Sigmoid colon (tissue), 7 donors: ENCODE data around the gene PIKFYVE. TPM values are rescaled to one million over a fixed set of nuclear protein-coding genes. Genes with fewer than 3 reads are reported as not detected.
A peak's percentile ranks its signal among the peaks of the same experiment; 100 is the strongest.

Experiments
- DNase-seq: peaks from one replicate; pipeline ENCODE4 v3.0.0-alpha.2; 2019
- H3K27ac ChIP-seq, 4 donors: fragments of 200-600 bp; sonication (generic); one replicate each; pipeline ENCODE4 v1.5.1; 2016 to 2019; ENCODE audit warnings: mild to moderate bottlenecking in 1 of 4
- H3K27me3 ChIP-seq, 3 donors: fragments of 200-600 bp; sonication (generic); one replicate each; pipeline ENCODE4 v1.5.1; 2019; ENCODE audit warnings: mild to moderate bottlenecking in 1 of 3
- H3K36me3 ChIP-seq, 4 donors: fragments of 200-600 bp; sonication (generic); one replicate each; pipeline ENCODE4 v1.5.1; 2016 to 2019
- H3K4me1 ChIP-seq, 4 donors: fragments of 200-600 bp; sonication (generic); one replicate each; pipeline ENCODE4 v1.5.1; 2017 to 2019
- H3K4me3 ChIP-seq, 4 donors: fragments of 200-600 bp; sonication (generic); one replicate each; pipeline ENCODE4 v1.5.1; 2017 to 2019; ENCODE audit warnings: mild to moderate bottlenecking in 2 of 4, moderate library complexity in 1 of 4
- H3K9me3 ChIP-seq, 4 donors: fragments of 200-600 bp in 3 of 4; sonication (generic) in 3 of 4; one replicate each; pipeline versions ENCODE4 v1.5.1 to v1.6.1; 2013 to 2019
- EP300 ChIP-seq, 4 donors: sonication (generic); formaldehyde crosslinking; IDR thresholded peaks; one replicate each; pipeline ENCODE4 v1.6.1; 2017; ENCODE audit warnings: antibody characterized with exemption in 4 of 4
- POLR2A ChIP-seq, 2 donors: fragments of 450-650 bp; IDR thresholded peaks; one replicate each; pipeline ENCODE4 v1.6.1; 2016; ENCODE audit warnings: antibody characterized with exemption in 2 of 2, mild to moderate bottlenecking in 2 of 2, moderate library complexity in 2 of 2
- POLR2AphosphoS5 ChIP-seq, 4 donors: sonication (generic); formaldehyde crosslinking; IDR thresholded peaks; one replicate each; pipeline ENCODE4 v1.6.1; 2017; ENCODE audit warnings: antibody characterized with exemption in 4 of 4
- WGBS, 2 donors: extraction: QIAGEN DNeasy Blood & Tissue Kit; methylation state at CpG; one replicate each; pipeline ENCODE4 v1.1.7; 2013; 5-methylcytosine and 5-hydroxymethylcytosine counted together
- intact Hi-C: fragments of 100-400 bp; cut with DNase I; formaldehyde crosslinking; loops from one replicate; pipeline ENCODE4 v1.15.1; 2023
- polyA plus RNA-seq, 3 donors: library from polyadenylated mRNA; stranded (reverse); fragments of 200-250 nt; gene quantifications; one replicate each; pipeline ENCODE4 v1.2.3, GENCODE V29; 2013
- total RNA-seq, 4 donors: library from RNA; depleted of rRNA; stranded (reverse); fragments of >200 nt; gene quantifications; one replicate each; pipeline ENCODE4 v1.1.0, GENCODE V29; 2016
- TF ChIP-seq, protein P1 (sequence below), 4 experiments: fragments of 450-650 bp in 3 of 4; fragments of 200-600 bp in 1 of 4; IDR thresholded peaks; one replicate each; pipeline ENCODE4 v1.5.1; 2016 to 2019; ENCODE audit warnings: antibody characterized with exemption in 4 of 4, mild to moderate bottlenecking in 3 of 4, moderate library complexity in 2 of 4
- donor health status: healthy with polysubstance abuse.
- donor health status: Bipolar disorder and iron deficiency.
- donor health status: healthy.

PIKFYVE gene
- total and polyA plus RNA-seq, 7 donors = 3.2 to 27.2 (median 22.1) TPM

DNA sequence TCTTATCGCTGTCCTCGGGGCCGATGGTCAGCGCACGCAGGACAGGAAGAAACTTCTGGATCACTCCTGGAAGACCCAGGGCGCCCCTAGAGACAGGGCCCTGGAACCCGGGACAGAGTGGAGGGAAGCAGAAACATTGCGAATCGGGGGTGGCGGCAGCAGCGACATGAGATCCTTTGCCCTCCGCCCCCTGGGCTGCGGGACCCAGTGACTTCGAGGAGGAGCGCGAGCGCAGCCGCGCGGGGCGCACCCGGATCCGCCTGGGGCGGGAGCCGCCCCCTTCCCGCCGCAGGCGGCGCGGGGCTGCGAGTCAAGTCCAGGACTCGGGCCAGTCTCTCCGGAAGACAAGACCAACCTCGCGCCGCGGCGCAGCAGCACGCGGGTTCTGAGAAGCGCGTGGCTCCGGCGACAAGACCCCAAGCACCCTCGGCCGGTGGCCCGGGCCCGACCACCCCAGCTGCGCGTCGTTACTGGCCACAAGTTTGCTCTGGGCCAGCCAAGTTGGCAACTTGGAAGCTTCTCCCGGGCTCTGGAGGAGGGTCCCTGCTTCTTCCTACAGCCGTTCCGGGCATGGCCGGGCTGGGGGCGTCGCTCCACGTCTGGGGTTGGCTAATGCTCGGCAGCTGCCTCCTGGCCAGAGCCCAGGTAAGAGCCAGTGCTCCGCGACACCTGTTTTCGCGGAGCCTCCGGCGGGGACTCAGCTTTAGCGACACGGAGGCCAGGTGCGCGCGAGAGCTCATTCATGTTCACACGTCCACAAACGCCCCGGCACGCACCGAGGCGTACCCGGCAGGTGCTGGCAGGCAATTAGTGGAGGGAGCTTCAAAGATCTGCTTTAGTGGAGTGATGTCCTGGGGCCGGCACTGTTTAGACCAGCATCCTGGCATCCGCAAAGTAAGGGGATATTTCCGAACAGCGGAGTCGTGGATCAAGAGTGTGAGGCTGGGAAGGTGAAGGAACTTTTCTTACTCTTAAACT is 140.7 kb downstream of the PIKFYVE start, which contains the start of gene PTH2R:
Gene PTH2R, plus strand, starts transcription at position 319 of the 978 bp plus-strand sequence. Its CDS starts 252 bp downstream, at position 571.
- intact Hi-C loops = no loop called here
- peak within 1 kb of the TSS in 2 of 4 donors; percentile 14 to 24 for H3K4me3 ChIP-seq
- no peak within 1 kb of the TSS for H3K27ac ChIP-seq
- no peak for DNase-seq
- H3K9me3 ChIP-seq = no peaks in the 10 kb centered on the region
- TF ChIP-seq POLR2A (IDR thresholded peaks at IDR 0.05) = no peak
- TF ChIP-seq, protein P1, sequence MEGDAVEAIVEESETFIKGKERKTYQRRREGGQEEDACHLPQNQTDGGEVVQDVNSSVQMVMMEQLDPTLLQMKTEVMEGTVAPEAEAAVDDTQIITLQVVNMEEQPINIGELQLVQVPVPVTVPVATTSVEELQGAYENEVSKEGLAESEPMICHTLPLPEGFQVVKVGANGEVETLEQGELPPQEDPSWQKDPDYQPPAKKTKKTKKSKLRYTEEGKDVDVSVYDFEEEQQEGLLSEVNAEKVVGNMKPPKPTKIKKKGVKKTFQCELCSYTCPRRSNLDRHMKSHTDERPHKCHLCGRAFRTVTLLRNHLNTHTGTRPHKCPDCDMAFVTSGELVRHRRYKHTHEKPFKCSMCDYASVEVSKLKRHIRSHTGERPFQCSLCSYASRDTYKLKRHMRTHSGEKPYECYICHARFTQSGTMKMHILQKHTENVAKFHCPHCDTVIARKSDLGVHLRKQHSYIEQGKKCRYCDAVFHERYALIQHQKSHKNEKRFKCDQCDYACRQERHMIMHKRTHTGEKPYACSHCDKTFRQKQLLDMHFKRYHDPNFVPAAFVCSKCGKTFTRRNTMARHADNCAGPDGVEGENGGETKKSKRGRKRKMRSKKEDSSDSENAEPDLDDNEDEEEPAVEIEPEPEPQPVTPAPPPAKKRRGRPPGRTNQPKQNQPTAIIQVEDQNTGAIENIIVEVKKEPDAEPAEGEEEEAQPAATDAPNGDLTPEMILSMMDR (IDR thresholded peaks at IDR 0.05) = no peak
- no peak for TF ChIP-seq EP300 (IDR thresholded peaks at IDR 0.05)
- TF ChIP-seq POLR2AphosphoS5 (IDR thresholded peaks at IDR 0.05) = no peak
- 6 to 9% methylated on average over 82 of the region's 82 CpGs for WGBS, 2 donors
- peaks cover 0 to 13% (median 10%) of the 10 kb centered on the region in 4 donors for H3K4me1 ChIP-seq
- peaks cover 10 to 47% (median 26%) of the 10 kb centered on the region in 3 donors for H3K27me3 ChIP-seq
- no peaks in the 10 kb centered on the region for H3K36me3 ChIP-seq

- Histone ChIP-seq H3K36me3 (no peaks in the 10 kb centered on the region), H3K4me1 (peaks cover 0 to 13% (median 10%) of the 10 kb centered on the region in 4 donors), H3K27me3 (peaks cover 10 to 43% (median 26%) of the 10 kb centered on the region in 3 donors), H3K27ac (no peak overlapping the region), H3K4me3 (no peak overlapping the region), H3K9me3 (no peaks in the 10 kb centered on the region)
- 16 to 24% methylated on average over 9 of the region's 9 CpGs for WGBS, 2 donors
- intact Hi-C loops = no loop called here
- TF ChIP-seq EP300 (IDR thresholded peaks at IDR 0.05) (no peak), POLR2AphosphoS5 (IDR thresholded peaks at IDR 0.05) (no peak), POLR2A (IDR thresholded peaks at IDR 0.05) (no peak)
- no peak for DNase-seq
Observed at GRCh38 chr2:208407667-208408066, 141.6 kb downstream of the PIKFYVE start.

Other genes starting within 250 kb of the PIKFYVE start
- gene PLEKHM3, start 240.7 kb upstream of the PIKFYVE start, total RNA-seq = 10 to 100 TPM; 29.1 to 47.9 (median 33.8) TPM
- gene PLEKHM3, start 240.7 kb upstream of the PIKFYVE start, polyA plus RNA-seq = 1 to 10 TPM; 1.2 to 3.7 (median 2.5) TPM
- gene CRYGD, start 141.7 kb upstream of the PIKFYVE start, total RNA-seq = not detected
- gene CRYGD, start 141.7 kb upstream of the PIKFYVE start, polyA plus RNA-seq = not detected
- not detected for gene CRYGC, start 136.4 kb upstream of the PIKFYVE start, total RNA-seq
- not detected for gene CRYGC, start 136.4 kb upstream of the PIKFYVE start, polyA plus RNA-seq
- gene CRYGB, start 120.1 kb upstream of the PIKFYVE start, total RNA-seq = not detected
- not detected for gene CRYGB, start 120.1 kb upstream of the PIKFYVE start, polyA plus RNA-seq
- gene CRYGA, start 102.7 kb upstream of the PIKFYVE start, total RNA-seq = not detected
- gene CRYGA, start 102.7 kb upstream of the PIKFYVE start, polyA plus RNA-seq = not detected
- gene C2orf80, start 76.2 kb upstream of the PIKFYVE start, total RNA-seq = not detected
- not detected for gene C2orf80, start 76.2 kb upstream of the PIKFYVE start, polyA plus RNA-seq
- 10 to 100 TPM; 34.2 to 46.4 (median 37.7) TPM for gene IDH1, start 11.2 kb upstream of the PIKFYVE start, total RNA-seq
- gene IDH1, start 11.2 kb upstream of the PIKFYVE start, polyA plus RNA-seq = 100 to 1,000 TPM; 133 to 287 (median 155) TPM
- under 1 TPM in 1 of 4 donors, not detected in 3; 0.27 TPM for gene PTH2R, start 140.5 kb downstream of the PIKFYVE start, total RNA-seq
- gene PTH2R, start 140.5 kb downstream of the PIKFYVE start, polyA plus RNA-seq = under 1 TPM in 1 of 3 donors, not detected in 2; 0.12 TPM